ENCODE data around the gene LCE7A. TPM values are rescaled to one million over a fixed set of nuclear protein-coding genes. Genes with fewer than 3 reads are reported as not detected.

LCE7A gene
- not detected for total RNA-seq

DNA sequence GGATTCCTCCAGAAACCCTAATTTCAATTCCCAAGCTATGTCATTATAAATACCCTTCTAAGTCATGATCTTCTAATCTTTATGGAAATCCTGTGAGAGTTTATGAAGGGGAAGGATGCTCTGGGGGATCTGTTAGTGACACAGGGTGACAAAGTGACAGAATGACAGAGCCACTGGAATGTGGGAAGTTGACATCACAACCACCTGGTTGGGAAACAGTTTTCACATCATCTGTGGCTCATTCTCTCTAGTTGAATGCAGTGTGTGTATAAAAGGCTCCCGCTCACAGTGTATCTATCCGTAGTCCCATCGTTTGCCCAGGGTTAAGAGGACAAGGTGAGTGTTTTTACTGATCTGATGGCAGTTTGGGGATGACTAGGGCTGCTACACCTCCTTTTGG lies at the start of gene LCE7A:
LCE7A (plus strand) TSS at position 301 of the 400 bp plus-strand sequence. CDS start 702 bp downstream, outside the sequence.
- Histone ChIP-seq H3K27ac (no peak within 1 kb of the TSS), H3K27me3 (no peaks in the 10 kb centered on the region), H3K36me3 (no peaks in the 10 kb centered on the region), H3K9me3 (no peaks in the 10 kb centered on the region), H3K4me1 (no peaks in the 10 kb centered on the region), H3K4me3 (no peak within 1 kb of the TSS)
- no peak for DNase-seq (ENCODE audit: low spot score in 2 of 2)
- TF ChIP-seq POLR2A (IDR thresholded peaks at IDR 0.05) (no peak), POLR2AphosphoS5 (IDR thresholded peaks at IDR 0.05) (no peak)
- TF ChIP-seq, protein P1, sequence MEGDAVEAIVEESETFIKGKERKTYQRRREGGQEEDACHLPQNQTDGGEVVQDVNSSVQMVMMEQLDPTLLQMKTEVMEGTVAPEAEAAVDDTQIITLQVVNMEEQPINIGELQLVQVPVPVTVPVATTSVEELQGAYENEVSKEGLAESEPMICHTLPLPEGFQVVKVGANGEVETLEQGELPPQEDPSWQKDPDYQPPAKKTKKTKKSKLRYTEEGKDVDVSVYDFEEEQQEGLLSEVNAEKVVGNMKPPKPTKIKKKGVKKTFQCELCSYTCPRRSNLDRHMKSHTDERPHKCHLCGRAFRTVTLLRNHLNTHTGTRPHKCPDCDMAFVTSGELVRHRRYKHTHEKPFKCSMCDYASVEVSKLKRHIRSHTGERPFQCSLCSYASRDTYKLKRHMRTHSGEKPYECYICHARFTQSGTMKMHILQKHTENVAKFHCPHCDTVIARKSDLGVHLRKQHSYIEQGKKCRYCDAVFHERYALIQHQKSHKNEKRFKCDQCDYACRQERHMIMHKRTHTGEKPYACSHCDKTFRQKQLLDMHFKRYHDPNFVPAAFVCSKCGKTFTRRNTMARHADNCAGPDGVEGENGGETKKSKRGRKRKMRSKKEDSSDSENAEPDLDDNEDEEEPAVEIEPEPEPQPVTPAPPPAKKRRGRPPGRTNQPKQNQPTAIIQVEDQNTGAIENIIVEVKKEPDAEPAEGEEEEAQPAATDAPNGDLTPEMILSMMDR (IDR thresholded peaks at IDR 0.05), result no peak
- intact Hi-C loops (cut with DNase I; ENCODE audit: low total_unique reads), result no loop called here

DNA sequence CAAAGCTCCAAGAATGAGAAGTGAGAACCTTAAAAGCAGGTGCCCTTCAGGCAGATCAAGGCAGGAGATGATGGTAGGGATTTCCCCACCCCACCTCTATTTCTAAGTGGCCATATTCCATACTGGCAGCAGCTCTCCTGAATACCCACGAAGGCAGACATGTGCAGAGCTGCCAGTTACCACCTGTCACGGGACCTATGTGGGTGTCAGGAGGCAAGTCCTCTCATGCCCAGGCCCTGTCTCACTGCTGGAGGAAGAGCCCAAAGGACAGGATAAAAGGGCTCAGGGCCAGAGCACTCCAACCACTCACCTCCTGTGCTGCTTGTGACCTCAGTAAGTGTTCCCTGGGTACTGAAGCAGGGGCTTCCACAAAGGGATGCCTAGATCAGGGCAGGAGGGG lies 48.7 kb upstream of the LCE7A start:
- DNase-seq (ENCODE audit: low spot score in 2 of 2), result no peak
- intact Hi-C loops (cut with DNase I; ENCODE audit: low total_unique reads), result no loop called here
- H3K4me3 ChIP-seq, result no peak overlapping the region
- no peaks in the 10 kb centered on the region for H3K36me3 ChIP-seq
- H3K27ac ChIP-seq, result no peak overlapping the region
- no peaks in the 10 kb centered on the region for H3K4me1 ChIP-seq
- TF ChIP-seq, protein P1 (IDR thresholded peaks at IDR 0.05), result no peak
- TF ChIP-seq POLR2AphosphoS5 (IDR thresholded peaks at IDR 0.05), result no peak
- TF ChIP-seq POLR2A (IDR thresholded peaks at IDR 0.05), result no peak
- no peaks in the 10 kb centered on the region for H3K27me3 ChIP-seq
- H3K9me3 ChIP-seq, result peaks cover 0 to 4% of the 10 kb centered on the region in 2 donors

GRCh38 chr1:152811671-152812070 lies 48.1 kb upstream of the LCE7A start, which contains the start of gene LCE1B:
Gene LCE1B (plus strand): TSS chr1:152811971. CDS start chr1:152812447, 476 bp downstream.
- Histone ChIP-seq H3K36me3 (no peaks in the 10 kb centered on the region), H3K4me1 (no peaks in the 10 kb centered on the region), H3K9me3 (peaks cover 0 to 4% of the 10 kb centered on the region in 2 donors), H3K27ac (no peak within 1 kb of the TSS), H3K4me3 (no peak within 1 kb of the TSS), H3K27me3 (no peaks in the 10 kb centered on the region)
- DNase-seq (ENCODE audit: low spot score in 2 of 2), result no peak
- TF ChIP-seq POLR2A (IDR thresholded peaks at IDR 0.05) (no peak), POLR2AphosphoS5 (IDR thresholded peaks at IDR 0.05) (no peak)
- TF ChIP-seq, protein P1 (IDR thresholded peaks at IDR 0.05), result no peak
- intact Hi-C loops (cut with DNase I; ENCODE audit: low total_unique reads), result no loop called here

GRCh38 chr1:152817309-152817708 lies 42.5 kb upstream of the LCE7A start:
- no peak overlapping the region for H3K27ac ChIP-seq
- H3K36me3 ChIP-seq, result no peaks in the 10 kb centered on the region
- no peak overlapping the region for H3K4me3 ChIP-seq
- intact Hi-C loops (cut with DNase I; ENCODE audit: low total_unique reads), result no loop called here
- no peaks in the 10 kb centered on the region for H3K4me1 ChIP-seq
- TF ChIP-seq POLR2A (IDR thresholded peaks at IDR 0.05), result no peak
- no peak for TF ChIP-seq POLR2AphosphoS5 (IDR thresholded peaks at IDR 0.05)
- TF ChIP-seq, protein P1 (IDR thresholded peaks at IDR 0.05), result no peak
- no peaks in the 10 kb centered on the region for H3K27me3 ChIP-seq
- no peak for DNase-seq (ENCODE audit: low spot score in 2 of 2)
- peaks cover 0 to 4% of the 10 kb centered on the region in 2 donors for H3K9me3 ChIP-seq

DNA sequence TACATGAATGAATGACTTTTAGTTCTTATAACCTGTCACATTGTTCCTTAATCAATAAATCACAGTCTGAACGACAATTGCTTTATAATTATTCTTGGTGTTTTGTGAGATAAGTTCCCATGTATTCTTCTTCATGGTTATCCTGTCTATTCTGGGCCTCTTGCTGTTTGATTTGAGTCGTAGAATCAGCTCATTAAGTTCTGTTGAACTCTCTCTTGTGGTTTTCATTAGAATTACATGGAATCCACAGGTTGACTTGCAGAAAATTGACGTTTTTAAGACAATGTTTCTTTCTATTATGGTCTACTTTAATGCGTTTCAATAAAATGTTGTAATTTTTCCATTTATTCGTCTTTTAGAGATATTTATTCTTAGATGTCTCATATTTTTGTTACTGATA lies 36.5 kb upstream of the LCE7A start:
- H3K4me3 ChIP-seq, result no peak overlapping the region
- H3K27ac ChIP-seq, result no peak overlapping the region
- intact Hi-C loops (cut with DNase I; ENCODE audit: low total_unique reads), result no loop called here
- no peak for DNase-seq (ENCODE audit: low spot score in 2 of 2)
- no peaks in the 10 kb centered on the region for H3K9me3 ChIP-seq
- H3K4me1 ChIP-seq, result no peaks in the 10 kb centered on the region
- TF ChIP-seq POLR2A (IDR thresholded peaks at IDR 0.05), result no peak
- H3K36me3 ChIP-seq, result no peaks in the 10 kb centered on the region
- no peaks in the 10 kb centered on the region for H3K27me3 ChIP-seq

GRCh38 chr1:152824964-152825363 lies 34.8 kb upstream of the LCE7A start:
- no peaks in the 10 kb centered on the region for H3K36me3 ChIP-seq

More at GRCh38 chr1:152824964-152825363, 34.8 kb upstream of the LCE7A start:
- no peak for DNase-seq (ENCODE audit: low spot score in 2 of 2)
- no peak for TF ChIP-seq POLR2A (IDR thresholded peaks at IDR 0.05)
- TF ChIP-seq POLR2AphosphoS5 (IDR thresholded peaks at IDR 0.05), result no peak
- Histone ChIP-seq H3K9me3 (no peaks in the 10 kb centered on the region), H3K4me3 (no peak overlapping the region), H3K4me1 (no peaks in the 10 kb centered on the region), H3K27ac (no peak overlapping the region), H3K27me3 (no peaks in the 10 kb centered on the region)
- intact Hi-C loops (cut with DNase I; ENCODE audit: low total_unique reads), result no loop called here

All from breast epithelium (tissue), 4 donors.